Astrocyte (in vitro differentiated cells and primary cell): ENCODE measurements around the gene ASB18.
A peak's percentile ranks its signal among the peaks of the same experiment; 100 is the strongest.

Experiments used
- EZH2 ChIP-seq: IDR thresholded peaks from 2 replicates; pipeline ENCODE4 v1.6.1; 2012; ENCODE audit warnings: mild to moderate bottlenecking, low read length, inconsistent platforms; ENCODE audit not compliant: insufficient read depth
- TF ChIP-seq, protein P1 (sequence below): IDR thresholded peaks from 2 replicates; pipeline ENCODE4 v1.5.1; 2011; ENCODE audit warnings: low read depth, mild to moderate bottlenecking, inconsistent platforms, low read length, moderate library complexity; ENCODE audit not compliant: insufficient read depth

DNA sequence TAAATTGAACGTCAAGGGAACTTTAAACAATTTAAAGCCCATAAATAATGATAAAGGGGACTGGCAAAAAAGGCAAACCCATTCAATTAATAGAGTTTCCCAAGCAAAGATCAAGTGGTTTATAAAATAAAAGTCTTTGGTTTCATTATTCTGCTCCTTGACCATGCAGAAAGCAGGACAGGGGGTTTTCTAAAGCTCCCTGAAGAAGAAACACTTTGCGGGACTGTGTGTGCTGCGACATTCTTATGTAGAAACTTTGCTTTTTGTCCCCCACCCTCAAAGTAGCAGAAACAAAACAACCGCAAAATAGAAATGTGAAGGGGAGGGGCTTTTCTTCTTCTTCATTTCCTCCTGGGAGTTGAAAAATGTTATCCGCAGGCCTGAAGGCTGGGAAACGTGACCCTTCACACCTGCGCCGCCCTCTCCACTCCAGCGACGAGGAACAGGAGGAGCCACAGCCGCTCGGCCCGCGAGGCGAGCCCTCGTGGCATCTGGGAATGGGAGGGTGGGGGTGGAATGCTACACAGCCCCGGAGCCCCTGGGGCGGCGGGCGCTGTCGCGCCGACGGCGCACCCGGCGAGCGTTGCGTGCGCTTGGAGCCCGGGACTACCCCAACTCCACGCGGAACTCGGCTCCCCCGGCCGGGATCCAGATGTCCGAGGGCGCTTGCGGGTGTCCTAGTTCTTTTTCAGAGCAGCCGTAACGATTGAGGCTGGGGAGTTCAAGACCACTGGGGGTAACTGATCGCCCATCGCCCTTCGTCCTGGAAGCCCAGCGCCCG, 91.8 kb downstream of the ASB18 start:
- TF ChIP-seq EZH2: peak; percentile 83
- TF ChIP-seq, protein P1, sequence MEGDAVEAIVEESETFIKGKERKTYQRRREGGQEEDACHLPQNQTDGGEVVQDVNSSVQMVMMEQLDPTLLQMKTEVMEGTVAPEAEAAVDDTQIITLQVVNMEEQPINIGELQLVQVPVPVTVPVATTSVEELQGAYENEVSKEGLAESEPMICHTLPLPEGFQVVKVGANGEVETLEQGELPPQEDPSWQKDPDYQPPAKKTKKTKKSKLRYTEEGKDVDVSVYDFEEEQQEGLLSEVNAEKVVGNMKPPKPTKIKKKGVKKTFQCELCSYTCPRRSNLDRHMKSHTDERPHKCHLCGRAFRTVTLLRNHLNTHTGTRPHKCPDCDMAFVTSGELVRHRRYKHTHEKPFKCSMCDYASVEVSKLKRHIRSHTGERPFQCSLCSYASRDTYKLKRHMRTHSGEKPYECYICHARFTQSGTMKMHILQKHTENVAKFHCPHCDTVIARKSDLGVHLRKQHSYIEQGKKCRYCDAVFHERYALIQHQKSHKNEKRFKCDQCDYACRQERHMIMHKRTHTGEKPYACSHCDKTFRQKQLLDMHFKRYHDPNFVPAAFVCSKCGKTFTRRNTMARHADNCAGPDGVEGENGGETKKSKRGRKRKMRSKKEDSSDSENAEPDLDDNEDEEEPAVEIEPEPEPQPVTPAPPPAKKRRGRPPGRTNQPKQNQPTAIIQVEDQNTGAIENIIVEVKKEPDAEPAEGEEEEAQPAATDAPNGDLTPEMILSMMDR: no peak
